ENCODE measurements around the gene GBF1. TPM values are rescaled to one million over a fixed set of nuclear protein-coding genes. Genes with fewer than 3 reads are reported as not detected.

The GBF1 gene
- total and polyA plus RNA-seq, 2 of the 13 experiments (the other 11 are each of a cell fraction or from before 2014, with no cell fraction given) = 17.1 to 21.9 TPM

GRCh38 chr10:102229810-102230263 is 15.5 kb upstream of the GBF1 start (continued):
- TF ChIP-seq HNF1B (CRISPR knock-in tag; IDR thresholded peaks at IDR 0.05) = peak; percentile 49; the same call in 1 of the 2 replicates
- TF ChIP-seq NBN (conservative IDR thresholded peaks at IDR 0.05) = no peak
- peak; percentile 32; the same call in 1 of the 2 replicates for TF ChIP-seq NFKB2 (CRISPR knock-in tag; IDR thresholded peaks at IDR 0.05; ENCODE audit: borderline replicate concordance)
- TF ChIP-seq ZNF558 (CRISPR knock-in tag; IDR thresholded peaks at IDR 0.05; ENCODE audit: borderline replicate concordance) = 0 out of 2 replicates have a peak, but pooled peaks have one; percentile 4
- peak; percentile 65; the same call in 1 of the 2 replicates for TF ChIP-seq MIER3 (CRISPR knock-in tag; IDR thresholded peaks at IDR 0.05; ENCODE audit: borderline replicate concordance)
- 0 out of 2 replicates have a peak, but pooled peaks have one; percentile 35 for TF ChIP-seq ZBTB7A (CRISPR knock-in tag; IDR thresholded peaks at IDR 0.05)
- no peak for TF ChIP-seq CHD2 (IDR thresholded peaks at IDR 0.05; ENCODE audit: low read depth, low read length)
- peak; percentile 98 for TF ChIP-seq STAG1 (CRISPR knock-in tag; IDR thresholded peaks at IDR 0.05)
- TF ChIP-seq TFE3 (CRISPR knock-in tag; IDR thresholded peaks at IDR 0.05) = no peak
- TF ChIP-seq MED8 (CRISPR knock-in tag; IDR thresholded peaks at IDR 0.05; ENCODE audit: insufficient replicate concordance) = no peak
- TF ChIP-seq ZNF546 (CRISPR knock-in tag; conservative IDR thresholded peaks at IDR 0.05) = peak; percentile 82; the same call in 1 of the 2 replicates
- TF ChIP-seq, protein P1, sequence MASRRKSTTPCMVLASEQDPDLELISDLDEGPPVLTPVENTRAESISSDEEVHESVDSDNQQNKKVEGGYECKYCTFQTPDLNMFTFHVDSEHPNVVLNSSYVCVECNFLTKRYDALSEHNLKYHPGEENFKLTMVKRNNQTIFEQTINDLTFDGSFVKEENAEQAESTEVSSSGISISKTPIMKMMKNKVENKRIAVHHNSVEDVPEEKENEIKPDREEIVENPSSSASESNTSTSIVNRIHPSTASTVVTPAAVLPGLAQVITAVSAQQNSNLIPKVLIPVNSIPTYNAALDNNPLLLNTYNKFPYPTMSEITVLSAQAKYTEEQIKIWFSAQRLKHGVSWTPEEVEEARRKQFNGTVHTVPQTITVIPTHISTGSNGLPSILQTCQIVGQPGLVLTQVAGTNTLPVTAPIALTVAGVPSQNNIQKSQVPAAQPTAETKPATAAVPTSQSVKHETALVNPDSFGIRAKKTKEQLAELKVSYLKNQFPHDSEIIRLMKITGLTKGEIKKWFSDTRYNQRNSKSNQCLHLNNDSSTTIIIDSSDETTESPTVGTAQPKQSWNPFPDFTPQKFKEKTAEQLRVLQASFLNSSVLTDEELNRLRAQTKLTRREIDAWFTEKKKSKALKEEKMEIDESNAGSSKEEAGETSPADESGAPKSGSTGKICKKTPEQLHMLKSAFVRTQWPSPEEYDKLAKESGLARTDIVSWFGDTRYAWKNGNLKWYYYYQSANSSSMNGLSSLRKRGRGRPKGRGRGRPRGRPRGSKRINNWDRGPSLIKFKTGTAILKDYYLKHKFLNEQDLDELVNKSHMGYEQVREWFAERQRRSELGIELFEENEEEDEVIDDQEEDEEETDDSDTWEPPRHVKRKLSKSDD (CRISPR knock-in tag; IDR thresholded peaks at IDR 0.05; ENCODE audit: low read depth) = no peak
- TF ChIP-seq MTA1 (CRISPR knock-in tag; IDR thresholded peaks at IDR 0.05; ENCODE audit: borderline replicate concordance) = peak; percentile 28; the same call in 1 of the 2 replicates
- 0 out of 2 replicates have a peak, but pooled peaks have one; percentile 28 for TF ChIP-seq DZIP1 (CRISPR knock-in tag; IDR thresholded peaks at IDR 0.05)
- TF ChIP-seq RAD51 (IDR thresholded peaks at IDR 0.05; ENCODE audit: borderline replicate concordance) = no peak
- 0 out of 2 replicates have a peak, but pooled peaks have one; percentile 59 for TF ChIP-seq ZNF737 (CRISPR knock-in tag; IDR thresholded peaks at IDR 0.05; ENCODE audit: borderline replicate concordance)
- 0 out of 2 replicates have a peak, but pooled peaks have one; percentile 20 for TF ChIP-seq ZNF263 (CRISPR knock-in tag; IDR thresholded peaks at IDR 0.05)
- TF ChIP-seq THYN1 (CRISPR knock-in tag; IDR thresholded peaks at IDR 0.05; ENCODE audit: borderline replicate concordance, low read depth) = no peak
- no peak for TF ChIP-seq SMARCE1 (IDR thresholded peaks at IDR 0.05; ENCODE audit: borderline replicate concordance)
- TF ChIP-seq FOXO1 (CRISPR knock-in tag; IDR thresholded peaks at IDR 0.05) = peak; percentile 29; the same call in 1 of the 2 replicates
- peak; percentile 59 for TF ChIP-seq THAP11 (CRISPR knock-in tag; IDR thresholded peaks at IDR 0.05)
